ENCODE measurements around the gene ACIN1.

Gene ACIN1

DNA sequence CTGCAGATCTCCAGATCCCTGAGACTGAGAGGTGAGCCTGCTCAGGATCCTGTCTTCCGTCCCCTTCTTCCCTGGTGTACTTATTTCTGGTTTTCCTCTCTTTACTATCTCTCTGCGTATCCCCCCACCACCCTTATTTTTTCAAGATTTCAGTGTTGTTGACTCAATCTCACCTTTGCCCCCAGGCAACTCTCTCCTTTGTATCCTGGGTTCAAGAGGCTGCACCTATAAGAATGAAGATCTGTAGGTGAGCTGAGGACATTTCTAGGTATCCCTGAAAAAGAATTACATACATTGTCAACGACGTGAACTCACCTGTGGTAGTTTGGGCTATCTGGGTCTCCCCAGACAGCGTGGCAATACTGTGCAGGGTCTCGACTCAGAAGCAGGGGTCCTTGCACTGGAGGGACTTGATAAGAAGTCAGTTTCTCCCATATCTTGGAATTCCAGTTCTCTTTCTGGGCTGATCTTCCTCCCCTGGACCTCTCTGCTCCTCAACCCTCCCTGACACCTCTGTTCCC lies 9.2 kb upstream of the ACIN1 start:
- no peak for DNase-seq

DNA sequence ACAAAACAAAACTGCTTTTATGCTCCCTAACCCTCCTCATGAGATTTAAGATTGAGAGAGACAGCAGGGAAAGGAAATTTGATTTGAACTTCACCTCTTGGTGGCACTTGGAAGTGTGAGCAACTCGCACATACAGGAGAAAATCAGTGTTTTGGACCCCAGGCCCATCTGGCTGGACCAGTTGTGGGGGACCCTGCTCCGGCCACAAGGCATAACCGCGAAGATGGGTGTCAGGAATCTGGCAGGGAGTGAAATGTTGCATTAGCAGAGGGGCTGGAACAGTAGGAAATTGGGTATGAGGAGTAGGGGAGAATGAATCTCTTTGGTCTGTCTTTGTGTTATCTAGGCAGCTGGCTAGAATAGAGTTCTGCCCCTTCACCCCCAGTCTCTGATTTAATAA lies 8.6 kb upstream of the ACIN1 start:
- DNase-seq = no peak

GRCh38 chr14:23102801-23103200 lies 7.9 kb upstream of the ACIN1 start:
- DNase-seq = no peak

GRCh38 chr14:23101986-23102625 lies 7.2 kb upstream of the ACIN1 start:
- DNase-seq = no peak

DNA sequence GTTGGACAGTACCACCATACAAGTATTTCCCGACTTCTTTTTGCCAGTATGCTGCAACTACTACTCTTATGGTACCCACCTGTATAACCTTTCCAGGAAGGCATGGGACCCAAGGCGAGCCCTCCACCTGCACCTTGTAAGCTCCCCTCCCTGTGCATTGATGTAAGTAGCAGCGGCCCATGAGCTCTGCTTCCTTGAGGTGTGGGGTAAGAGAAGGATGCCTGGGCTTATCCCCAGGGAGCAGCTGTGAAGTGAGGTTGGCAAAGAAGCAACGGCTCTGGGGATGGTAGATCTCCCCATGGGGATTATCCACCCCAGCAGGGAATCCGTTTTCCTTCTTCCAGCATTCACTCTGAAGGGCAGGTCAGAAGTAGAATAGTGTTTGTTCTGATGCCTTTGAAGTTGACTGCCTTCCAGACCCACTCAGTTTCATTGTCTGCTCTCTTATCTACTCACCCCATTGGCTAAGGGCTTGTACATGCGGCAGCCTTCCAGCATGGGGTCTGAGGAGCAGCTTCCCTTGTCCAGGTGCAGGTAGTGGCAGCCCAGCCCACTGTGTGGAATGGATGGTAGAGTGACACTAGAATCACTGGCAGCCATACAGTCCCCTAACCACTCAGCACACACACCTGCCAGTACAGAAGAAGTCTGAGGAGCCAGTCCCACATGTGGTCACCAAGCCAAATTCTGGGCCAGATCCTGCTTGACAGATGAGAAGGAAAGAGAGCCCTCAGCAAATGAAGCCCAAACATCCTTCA lies 6.5 kb upstream of the ACIN1 start:
- no peak for DNase-seq

DNA sequence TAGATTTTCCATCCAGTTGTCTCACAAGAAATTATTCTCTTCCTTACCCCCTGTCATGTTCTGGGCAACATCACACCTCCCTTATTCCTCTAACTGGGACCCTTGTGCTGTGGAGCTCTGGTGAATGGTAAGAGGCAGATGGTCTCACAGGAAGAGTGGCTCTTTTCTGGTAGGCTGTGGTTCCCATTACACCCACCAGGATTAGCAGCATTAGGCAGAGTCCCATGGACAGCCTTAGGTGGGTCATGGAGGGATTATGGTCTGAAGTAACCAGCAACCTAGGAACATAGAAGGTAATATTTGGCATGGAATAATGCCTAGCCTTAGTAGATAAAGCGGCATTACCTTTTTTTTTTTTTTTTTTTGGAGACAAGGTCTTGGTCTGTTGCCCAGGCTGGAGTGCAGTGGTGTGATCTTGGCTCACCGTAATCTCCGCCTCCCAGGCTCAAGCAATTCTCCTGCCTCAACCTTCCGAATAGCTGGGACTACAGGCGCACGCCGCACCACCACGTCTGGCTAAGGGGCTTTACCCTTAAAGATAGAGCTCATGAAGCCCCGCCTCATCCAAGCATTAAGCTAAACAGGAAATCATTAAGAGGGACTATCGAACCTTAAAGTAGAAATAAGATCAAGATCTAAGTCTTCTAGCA lies 4.4 kb upstream of the ACIN1 start:
- no peak for DNase-seq

GRCh38 chr14:23097786-23098185 lies 2.9 kb upstream of the ACIN1 start:
- no peak for DNase-seq

GRCh38 chr14:23095196-23096108 lies 516 bp upstream of the ACIN1 start, which contains the start of gene C14orf119:
Gene C14orf119 (plus strand): TSS chr14:23095505. CDS start chr14:23097659, 2,154 bp downstream.
- no peak for DNase-seq

DNA sequence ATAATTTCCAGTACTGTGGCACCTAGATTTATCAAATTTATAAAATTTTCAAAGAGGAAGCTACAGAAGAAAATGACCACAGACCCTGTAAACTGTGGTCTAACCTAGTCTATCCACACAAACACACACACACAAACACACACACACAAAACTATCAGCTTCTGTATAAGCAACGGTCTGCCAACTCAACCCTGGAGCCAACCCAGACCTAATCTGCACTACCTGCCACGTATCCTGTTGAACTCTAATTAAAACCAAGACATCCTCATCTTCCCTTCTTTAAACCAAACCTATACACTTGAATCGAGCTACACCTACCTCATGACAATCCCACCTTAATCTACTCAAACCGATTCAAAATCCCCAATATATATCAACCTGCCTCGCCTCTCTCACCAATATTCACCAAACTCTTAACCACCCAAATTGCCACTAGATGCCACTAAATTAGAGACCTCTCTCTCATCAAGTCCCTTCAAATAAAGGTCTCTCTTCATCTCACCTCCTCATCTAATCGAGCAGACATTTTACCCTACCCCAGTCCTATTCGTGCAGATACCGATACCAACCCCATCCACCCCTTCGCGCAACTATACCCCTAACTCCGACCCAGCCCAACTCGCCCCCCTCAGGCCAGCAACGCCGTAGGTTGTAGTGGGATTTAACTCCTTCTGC lies 808 bp downstream of the ACIN1 start:
- no peak for DNase-seq

- DNase-seq = no peak
Measured at GRCh38 chr14:23093526-23093925, 1.4 kb downstream of the ACIN1 start.

GRCh38 chr14:23093104-23093503 lies 1.8 kb downstream of the ACIN1 start:
- no peak for DNase-seq

DNA sequence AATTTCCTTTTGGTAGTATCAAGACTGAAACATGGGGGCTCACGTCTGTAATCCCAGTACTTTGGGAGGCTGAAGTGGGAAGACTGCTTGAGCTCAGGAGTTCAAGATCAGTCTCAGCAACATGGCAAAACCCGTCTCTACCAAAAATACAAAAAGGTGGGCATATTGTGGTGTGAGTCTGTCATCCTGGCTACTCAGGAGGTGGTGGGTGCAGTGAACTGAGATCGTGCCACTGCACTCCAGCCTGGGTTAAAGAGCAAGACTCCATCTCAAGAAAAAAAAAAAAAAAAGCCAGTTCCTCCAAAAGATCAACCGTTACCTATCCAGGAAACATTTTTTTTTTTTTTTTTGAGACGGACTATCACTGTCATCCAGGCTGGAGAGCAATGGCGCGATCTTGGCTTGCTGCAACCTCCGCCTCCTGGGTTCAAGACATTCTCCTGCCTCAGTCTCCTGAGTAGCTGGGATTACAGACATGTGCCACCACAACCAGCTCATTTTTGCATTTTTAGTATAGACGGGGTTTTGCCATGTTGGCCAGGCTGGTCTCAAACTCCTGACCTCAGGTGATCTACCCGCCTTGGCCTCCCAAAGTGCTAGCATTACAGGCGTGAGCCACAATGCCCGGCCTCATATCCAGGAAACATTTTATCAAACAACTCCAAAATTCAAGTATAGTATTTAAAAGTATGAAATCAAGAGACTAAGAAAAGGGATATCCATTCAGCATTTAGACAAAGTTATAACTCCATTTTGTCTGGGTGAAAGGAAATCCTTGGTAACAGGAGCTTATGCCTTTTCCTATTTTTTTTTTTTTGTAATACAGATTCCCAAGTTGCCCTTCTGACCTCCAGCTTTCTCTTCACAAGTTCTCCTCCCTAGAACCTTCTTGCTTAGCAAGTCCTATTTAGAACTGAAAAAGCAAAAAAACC lies 3.4 kb downstream of the ACIN1 start:
- no peak for DNase-seq

DNA sequence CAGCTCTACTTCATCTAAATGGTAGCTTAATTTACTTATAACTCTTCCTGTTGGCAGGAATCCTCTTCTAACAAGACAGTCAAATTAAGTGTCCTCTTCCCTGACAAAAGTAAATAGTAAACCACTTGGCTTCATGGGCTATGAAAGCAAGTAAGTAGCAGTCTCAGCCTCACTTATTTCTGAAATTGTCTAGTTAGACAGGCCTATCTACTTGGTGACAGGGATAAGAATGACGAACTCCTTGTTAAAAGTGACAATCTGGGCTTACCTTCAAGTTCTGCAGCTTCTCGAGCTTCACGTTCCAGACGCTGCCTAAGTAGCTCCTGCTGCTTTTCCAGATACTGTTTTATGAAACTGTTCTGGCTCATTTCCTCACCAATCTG lies 4.7 kb downstream of the ACIN1 start:
- no peak for DNase-seq

DNA sequence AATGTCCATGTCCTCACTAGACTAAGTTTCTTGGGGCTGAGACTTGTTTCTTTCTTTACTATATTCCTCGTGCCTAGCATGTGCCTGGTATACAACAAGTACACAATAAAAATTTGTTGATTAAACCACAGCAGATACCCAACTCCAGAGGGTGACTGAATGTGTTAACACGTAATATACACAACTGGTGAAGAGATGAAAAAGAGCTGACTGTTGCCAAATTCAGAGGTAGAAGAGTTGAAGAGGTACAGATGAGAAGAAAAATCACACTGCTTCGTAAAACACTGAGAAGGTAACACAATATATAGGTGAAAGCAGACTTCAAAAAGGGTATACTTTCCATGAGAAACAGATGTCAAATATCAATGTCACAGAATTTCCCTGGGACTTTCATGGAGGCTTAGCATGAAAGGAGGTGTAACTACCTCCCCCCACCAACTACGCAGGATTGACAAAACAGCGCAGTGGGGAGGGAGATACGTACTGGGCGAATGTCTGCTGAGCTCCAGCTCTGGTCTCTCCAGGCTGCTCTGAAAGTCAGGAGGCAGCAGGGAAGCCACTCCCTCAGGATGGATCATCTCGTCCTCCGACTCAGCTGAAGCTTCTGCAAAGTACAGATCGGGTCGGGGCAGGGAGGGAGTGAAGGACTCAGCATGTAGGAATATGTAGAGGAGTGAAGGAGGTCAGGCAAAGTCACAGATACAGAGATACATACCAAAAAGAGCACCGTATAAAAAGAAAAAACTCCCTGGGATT lies 5.3 kb downstream of the ACIN1 start:
- DNase-seq = no peak

DNA sequence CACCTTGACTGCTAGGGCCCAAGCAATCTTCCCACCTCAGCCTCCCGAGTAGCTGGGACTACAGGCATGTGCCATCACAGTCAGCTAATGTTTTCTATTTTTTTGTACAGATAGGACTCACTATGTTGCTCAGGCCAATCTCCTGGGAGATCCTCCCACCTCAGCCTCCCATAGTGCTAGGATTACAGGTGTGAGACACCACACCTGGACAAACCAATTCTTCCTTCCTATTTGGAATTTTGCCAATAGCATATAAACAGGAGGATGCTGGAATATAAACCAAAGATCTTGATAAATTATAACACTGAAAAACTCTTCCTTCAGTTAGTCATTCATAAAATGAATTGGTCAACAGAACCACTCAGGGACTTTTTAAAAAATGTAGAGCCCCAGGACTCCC lies 8.4 kb downstream of the ACIN1 start:
- DNase-seq = no peak

GRCh38 chr14:23085458-23085857 lies 9.5 kb downstream of the ACIN1 start:
- no peak for DNase-seq

DNA sequence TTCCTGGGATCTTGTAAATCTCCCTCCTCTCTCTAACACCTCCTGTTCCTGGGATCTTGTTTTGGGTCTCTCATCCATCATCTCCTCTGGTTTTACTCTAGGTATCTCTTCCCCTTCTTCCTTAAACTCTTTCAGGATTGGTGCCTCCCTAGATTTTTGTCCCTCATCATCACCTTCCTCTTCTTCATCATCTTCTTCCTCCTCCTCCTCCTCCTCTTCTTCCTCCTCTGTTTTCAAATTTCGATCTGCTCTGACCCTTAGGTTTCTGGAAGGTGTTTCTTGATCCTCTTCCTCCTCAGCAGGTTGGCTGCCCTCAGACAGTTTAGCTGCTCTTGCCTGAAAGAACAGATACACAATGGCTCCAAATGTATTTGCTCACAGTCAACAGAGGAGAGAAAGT lies 14.5 kb downstream of the ACIN1 start:
- no peak for DNase-seq

- no peak for DNase-seq
Measured at GRCh38 chr14:23079716-23080115, 15.2 kb downstream of the ACIN1 start.

- no peak for DNase-seq
Measured at GRCh38 chr14:23078692-23079116, 16.2 kb downstream of the ACIN1 start.

- DNase-seq = no peak
Measured at GRCh38 chr14:23077962-23078361, 17.0 kb downstream of the ACIN1 start.

Data from NCI-H1092 (cell line).